PC-9 (cell line): ENCODE data around the gene ESRRG. TPM values are rescaled to one million over a fixed set of nuclear protein-coding genes. Genes with fewer than 3 reads are reported as not detected.

ENCODE experiments used
- BruUV-seq: library from RNA; stranded (reverse); fragments of 400-500 nt; replicated peaks from 2 replicates; lab custom pipeline; 2021; lab: Mats Ljungman, UMichigan
- CTCF ChIA-PET: fragments of 300-600 bp; sonication (Branson Sonifier 250); formaldehyde crosslinking; loops from one replicate; lab custom pipeline; 2022; ENCODE audit warnings: antibody characterized with exemption; lab: Charles Lee
- POLR2A ChIA-PET: fragments of 300-600 bp; sonication (Branson Sonifier 250); formaldehyde crosslinking; loops from one replicate; lab custom pipeline; 2022; ENCODE audit warnings: antibody characterized with exemption; ENCODE audit not compliant: unreplicated experiment; lab: Charles Lee
- DNase-seq, 2 experiments: peaks; one replicate each; pipeline versions ENCODE4 v3.0.0 to v3.0.0-alpha.2; 2015 to 2022; ENCODE audit warnings: mixed read lengths in 1 of 2
- H2AFZ ChIP-seq: fragments of 200-600 bp; sonication (generic); 2 replicates; pipeline ENCODE4 v1.8.1; 2017; ENCODE audit warnings: antibody characterized with exemption
- H3F3A ChIP-seq: fragments of 200-600 bp; sonication (generic); 2 replicates; pipeline ENCODE4 v1.8.1; 2017; ENCODE audit warnings: antibody characterized with exemption, mild to moderate bottlenecking, low read depth; ENCODE audit not compliant: insufficient read depth
- H3K27ac ChIP-seq: fragments of 200-600 bp; sonication (generic); 2 replicates; pipeline ENCODE4 v1.6.1; 2016; ENCODE audit warnings: mixed run types
- H3K27me3 ChIP-seq: fragments of 200-600 bp; sonication (generic); 2 replicates; pipeline ENCODE4 v1.6.1; 2016; ENCODE audit warnings: low read depth, mixed run types; ENCODE audit not compliant: insufficient read depth
- H3K36me3 ChIP-seq: fragments of 200-600 bp; sonication (generic); 2 replicates; pipeline ENCODE4 v1.6.1; 2016; ENCODE audit warnings: low read depth, mixed run types
- H3K4me1 ChIP-seq: fragments of 200-600 bp; sonication (generic); replicated peaks from 2 replicates; pipeline ENCODE4 v1.6.1; 2016; ENCODE audit warnings: mixed run types; ENCODE audit not compliant: insufficient read depth
- H3K4me2 ChIP-seq: fragments of 200-600 bp; sonication (generic); 2 replicates; pipeline ENCODE4 v1.6.1; 2017; ENCODE audit warnings: mixed run types
- H3K4me3 ChIP-seq: fragments of 200-600 bp; sonication (generic); 2 replicates; pipeline ENCODE4 v1.6.1; 2016; ENCODE audit warnings: mixed run types
- H3K79me2 ChIP-seq: fragments of 200-600 bp; sonication (generic); 2 replicates; pipeline ENCODE4 v1.6.1; 2017; ENCODE audit warnings: low read depth, mixed run types
- H3K9me2 ChIP-seq: fragments of 200-600 bp; sonication (generic); 2 replicates; pipeline ENCODE4 v1.8.1; 2017; ENCODE audit warnings: mild to moderate bottlenecking; ENCODE audit not compliant: insufficient read depth
- H3K9me3 ChIP-seq: fragments of 200-600 bp; sonication (generic); 2 replicates; pipeline ENCODE4 v1.8.1; 2016; ENCODE audit warnings: low read depth; ENCODE audit not compliant: insufficient read depth
- H4K20me1 ChIP-seq: fragments of 200-600 bp; sonication (generic); 2 replicates; pipeline ENCODE4 v1.8.1; 2017; ENCODE audit not compliant: insufficient read depth
- EZH2 ChIP-seq: fragments of 200-600 bp; sonication (generic); IDR thresholded peaks from 2 replicates; pipeline ENCODE4 v1.8.0; 2017; ENCODE audit warnings: antibody characterized with exemption, low read depth
- intact Hi-C: fragments of 100-400 bp; cut with micrococcal nuclease; formaldehyde crosslinking; loops from one replicate; pipeline ENCODE4 v1.10.0; 2022; ENCODE audit not compliant: unreplicated experiment
- total RNA-seq: library from RNA; stranded (reverse); gene quantifications from 2 replicates; pipeline ENCODE4 v1.2.3, GENCODE V29; 2021
- TF ChIP-seq, protein P1 (sequence below): fragments of 200-600 bp; sonication (generic); conservative IDR thresholded peaks from 2 replicates; pipeline ENCODE4 v1.6.1; 2017; ENCODE audit warnings: mixed run types, antibody characterized with exemption, mild to moderate bottlenecking, moderate library complexity

ESRRG gene
- total RNA-seq, 1 experiment from 2014 or later, result not detected

DNA sequence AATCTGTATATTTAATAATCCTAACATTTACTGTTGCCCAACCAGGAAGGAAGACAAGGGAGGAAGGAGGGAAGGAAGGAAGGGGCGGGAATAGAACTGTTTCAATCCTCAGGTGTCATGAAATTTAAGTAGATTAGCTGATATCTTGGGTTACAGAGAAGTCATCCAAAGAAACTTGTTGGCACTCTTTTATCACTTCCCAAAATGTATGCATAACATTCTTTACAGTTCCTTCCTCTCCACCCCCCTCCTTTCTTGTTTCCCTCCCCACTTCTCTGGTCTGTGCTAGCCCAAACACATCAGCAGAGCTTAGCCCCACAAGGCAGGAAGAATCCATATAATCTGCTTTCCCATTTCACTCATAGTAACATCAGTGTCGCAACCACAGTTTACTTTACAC lies 110.9 kb downstream of the ESRRG start:
- H3K9me3 ChIP-seq, result no peaks in the 10 kb centered on the region
- intact Hi-C loops, result no loop called here
- no peak overlapping the region for H3K4me2 ChIP-seq
- H3K4me1 ChIP-seq, result no peaks in the 10 kb centered on the region
- H4K20me1 ChIP-seq, result no peaks in the 10 kb centered on the region
- CTCF ChIA-PET, result no interaction called here
- H3K9me2 ChIP-seq, result no peaks in the 10 kb centered on the region; the same call in 1 of the 2 replicates
- no TSS peak for BruUV-seq
- H3K4me3 ChIP-seq, result no peak overlapping the region
- POLR2A ChIA-PET, result no interaction called here
- no peaks in the 10 kb centered on the region for H3F3A ChIP-seq
- DNase-seq, result no peak
- H3K36me3 ChIP-seq, result no peaks in the 10 kb centered on the region
- H3K27ac ChIP-seq, result no peak overlapping the region
- no peak for TF ChIP-seq EZH2
- TF ChIP-seq, protein P1, sequence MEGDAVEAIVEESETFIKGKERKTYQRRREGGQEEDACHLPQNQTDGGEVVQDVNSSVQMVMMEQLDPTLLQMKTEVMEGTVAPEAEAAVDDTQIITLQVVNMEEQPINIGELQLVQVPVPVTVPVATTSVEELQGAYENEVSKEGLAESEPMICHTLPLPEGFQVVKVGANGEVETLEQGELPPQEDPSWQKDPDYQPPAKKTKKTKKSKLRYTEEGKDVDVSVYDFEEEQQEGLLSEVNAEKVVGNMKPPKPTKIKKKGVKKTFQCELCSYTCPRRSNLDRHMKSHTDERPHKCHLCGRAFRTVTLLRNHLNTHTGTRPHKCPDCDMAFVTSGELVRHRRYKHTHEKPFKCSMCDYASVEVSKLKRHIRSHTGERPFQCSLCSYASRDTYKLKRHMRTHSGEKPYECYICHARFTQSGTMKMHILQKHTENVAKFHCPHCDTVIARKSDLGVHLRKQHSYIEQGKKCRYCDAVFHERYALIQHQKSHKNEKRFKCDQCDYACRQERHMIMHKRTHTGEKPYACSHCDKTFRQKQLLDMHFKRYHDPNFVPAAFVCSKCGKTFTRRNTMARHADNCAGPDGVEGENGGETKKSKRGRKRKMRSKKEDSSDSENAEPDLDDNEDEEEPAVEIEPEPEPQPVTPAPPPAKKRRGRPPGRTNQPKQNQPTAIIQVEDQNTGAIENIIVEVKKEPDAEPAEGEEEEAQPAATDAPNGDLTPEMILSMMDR, result no peak
- H2AFZ ChIP-seq, result no peak overlapping the region
- H3K79me2 ChIP-seq, result no peaks in the 10 kb centered on the region
- no peaks in the 10 kb centered on the region for H3K27me3 ChIP-seq

DNA sequence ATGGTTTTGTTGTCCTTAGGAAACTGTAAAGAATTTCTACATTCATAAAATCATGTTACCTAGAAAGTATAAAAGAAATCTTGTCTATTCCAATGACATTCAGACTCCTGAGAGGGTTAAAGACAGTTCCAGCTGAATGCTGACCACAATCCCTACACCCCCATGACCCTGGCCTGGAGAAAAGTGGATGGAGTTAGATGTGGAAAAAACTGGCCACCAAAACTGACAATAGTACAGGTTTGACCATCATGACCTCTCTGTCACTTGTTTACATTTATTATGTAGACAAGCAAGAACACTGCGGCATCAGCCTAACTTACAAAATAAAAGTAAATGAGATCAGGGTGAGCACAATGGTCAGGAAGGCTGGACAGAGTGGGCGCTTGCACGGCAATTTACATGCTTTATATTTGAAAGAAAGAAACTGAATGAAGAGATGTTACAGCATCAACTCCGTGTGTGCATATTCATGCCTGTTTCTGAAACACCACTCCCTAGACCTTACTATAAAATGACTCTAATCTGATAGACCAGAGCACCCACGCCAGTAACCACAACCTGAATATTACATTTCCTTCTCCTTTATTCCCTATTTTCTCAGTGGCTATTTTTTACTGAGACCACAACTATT lies 116.0 kb downstream of the ESRRG start:
- Histone ChIP-seq H3K9me2 (no peaks in the 10 kb centered on the region), H2AFZ (no peak overlapping the region), H3K4me2 (no peak overlapping the region), H3K27me3 (no peaks in the 10 kb centered on the region), H3K27ac (no peak overlapping the region), H4K20me1 (no peaks in the 10 kb centered on the region), H3K4me1 (no peaks in the 10 kb centered on the region), H3K79me2 (no peaks in the 10 kb centered on the region), H3K36me3 (no peaks in the 10 kb centered on the region), H3K9me3 (no peaks in the 10 kb centered on the region), H3F3A (no peaks in the 10 kb centered on the region), H3K4me3 (no peak overlapping the region)
- ChIA-PET CTCF (no interaction called here), POLR2A (no interaction called here)
- no peak for DNase-seq
- TF ChIP-seq, protein P1, result no peak
- TF ChIP-seq EZH2, result no peak
- BruUV-seq, result no TSS peak
- intact Hi-C loops, result no loop called here

DNA sequence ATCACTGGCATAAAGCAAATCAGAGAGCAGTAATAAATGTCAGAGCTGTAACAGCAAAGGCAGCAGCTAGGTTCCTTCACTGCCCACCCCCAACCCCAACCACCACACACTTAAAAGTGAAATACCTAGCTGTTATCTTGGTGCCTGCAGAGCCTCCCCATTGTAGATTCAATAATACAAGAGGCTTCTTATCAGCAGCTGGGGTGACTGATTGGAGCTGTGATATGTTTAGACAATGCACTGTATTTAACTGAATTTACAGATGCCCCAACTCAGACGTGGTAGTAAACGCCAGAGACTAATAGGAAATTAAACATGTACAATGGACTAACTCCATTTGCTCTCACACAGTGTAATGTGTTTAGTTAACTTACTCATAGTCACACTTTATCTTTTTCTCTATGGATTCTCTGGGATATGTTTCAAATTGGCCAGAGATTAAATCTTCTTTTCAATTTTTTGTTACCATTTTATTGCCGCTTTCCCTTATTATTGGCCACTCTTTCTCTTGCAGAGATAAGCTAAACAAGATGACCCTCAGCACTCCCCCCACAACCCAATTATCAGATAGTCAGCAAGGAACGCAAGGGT lies 117.1 kb downstream of the ESRRG start:
- Histone ChIP-seq H3K9me3 (no peaks in the 10 kb centered on the region), H3K4me1 (no peaks in the 10 kb centered on the region), H3K4me2 (no peak overlapping the region), H3K36me3 (no peaks in the 10 kb centered on the region), H4K20me1 (no peaks in the 10 kb centered on the region), H3F3A (no peaks in the 10 kb centered on the region), H2AFZ (no peak overlapping the region), H3K79me2 (no peaks in the 10 kb centered on the region), H3K4me3 (no peak overlapping the region), H3K27me3 (no peaks in the 10 kb centered on the region), H3K9me2 (peaks cover 8% of the 10 kb centered on the region; the same call in 1 of the 2 replicates), H3K27ac (no peak overlapping the region)
- CTCF ChIA-PET, result no interaction called here
- no TSS peak for BruUV-seq
- intact Hi-C loops, result no loop called here
- no peak for DNase-seq
- TF ChIP-seq, protein P1, result no peak
- no peak for TF ChIP-seq EZH2
- POLR2A ChIA-PET, result no interaction called here
